GM18517 (cell line): Measurements from ENCODE around the gene PANK1.

Experiments
- ATAC-seq: cut with Tn5 transposase; IDR thresholded peaks from one replicate; pipeline ENCODE4 v1.9.1; 2021; ENCODE audit warnings: mild to moderate bottlenecking, moderate library complexity; ENCODE audit not compliant: unreplicated experiment

The PANK1 gene

GRCh38 chr10:89644967-89645741 is at the start of gene PANK1:
Gene PANK1 (minus strand): TSS chr10:89645242. CDS start chr10:89644891, 351 bp downstream.
- peak; percentile 28 for ATAC-seq

DNA sequence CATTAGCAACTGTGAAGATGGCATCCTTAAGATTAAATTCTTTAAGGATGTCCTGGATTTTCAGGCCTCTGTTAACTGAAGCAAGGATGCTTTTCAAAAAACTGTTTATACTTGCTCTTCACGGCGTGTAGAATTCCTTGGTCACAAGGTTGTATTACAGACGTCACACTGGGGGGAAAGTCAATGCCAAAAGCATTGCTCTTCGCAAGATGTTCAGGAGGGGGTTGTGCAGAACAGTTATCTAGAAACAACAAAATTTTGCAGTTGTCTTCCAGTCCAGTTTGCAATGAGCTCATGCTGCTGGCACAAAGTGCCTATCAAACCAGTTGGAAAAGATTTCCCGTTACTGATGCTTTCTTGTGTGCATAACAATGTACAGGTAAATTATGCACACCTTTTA is 48.1 kb upstream of the PANK1 start:
- ATAC-seq = no peak

DNA sequence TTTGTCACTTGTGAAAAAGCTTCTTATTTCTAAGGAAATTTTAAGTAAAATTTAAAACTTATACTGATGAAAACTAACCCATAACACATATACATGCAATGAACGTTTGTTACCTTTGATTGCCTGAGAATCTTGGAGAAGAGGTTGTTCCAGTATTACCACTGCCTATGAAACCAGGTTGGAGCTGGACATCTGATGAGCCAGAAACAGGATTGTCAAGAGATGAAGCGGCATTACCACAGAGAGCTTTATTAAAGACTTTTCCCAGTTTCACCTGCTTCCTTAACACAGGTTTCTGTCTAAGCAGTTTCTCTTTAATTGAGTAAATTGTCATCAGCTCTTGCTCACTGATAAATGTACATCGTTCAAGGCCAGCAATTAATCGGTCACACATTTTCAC is 47.4 kb upstream of the PANK1 start:
- ATAC-seq = no peak

GRCh38 chr10:89690027-89690426 is 45.0 kb upstream of the PANK1 start:
- no peak for ATAC-seq

- ATAC-seq = no peak
Observed at GRCh38 chr10:89685936-89686335, 40.9 kb upstream of the PANK1 start.

DNA sequence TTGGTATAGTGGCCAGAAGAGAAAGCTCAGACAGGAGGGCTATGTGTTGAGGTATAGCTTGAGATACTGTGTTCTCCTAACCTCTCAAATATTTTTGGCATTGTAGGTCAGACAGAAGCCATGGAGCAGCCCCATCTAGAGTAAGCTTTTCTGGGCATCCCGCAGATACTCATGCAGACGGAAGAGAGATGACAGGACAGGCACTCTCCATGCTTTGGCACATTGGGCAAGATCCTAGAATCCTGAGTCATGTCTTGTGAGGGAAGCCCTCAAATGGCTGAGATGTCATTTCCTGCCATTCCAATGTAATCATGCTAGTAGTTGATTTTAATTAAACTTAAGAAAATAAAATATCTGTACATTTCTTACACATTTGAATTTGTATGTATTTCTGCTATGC is 39.6 kb upstream of the PANK1 start:
- no peak for ATAC-seq

DNA sequence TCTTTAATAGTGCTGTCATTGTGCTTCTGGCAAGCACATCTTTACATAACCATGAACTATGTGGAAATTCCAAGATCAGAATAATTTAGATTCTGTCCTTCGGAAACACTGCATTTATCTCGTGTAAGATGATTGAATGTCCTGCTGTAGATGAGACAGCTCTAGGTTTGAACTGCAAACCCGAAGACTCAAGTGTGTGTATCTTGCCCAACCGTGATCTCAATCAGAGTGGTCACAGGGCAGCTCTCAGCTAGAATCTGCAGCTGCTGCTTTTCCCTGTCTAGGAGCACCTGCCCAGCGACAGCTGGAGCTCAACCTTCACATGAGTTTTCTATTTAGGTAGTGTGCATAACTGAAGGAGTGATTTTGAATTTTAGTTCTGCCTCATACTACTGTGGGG is 38.8 kb upstream of the PANK1 start:
- ATAC-seq = no peak

DNA sequence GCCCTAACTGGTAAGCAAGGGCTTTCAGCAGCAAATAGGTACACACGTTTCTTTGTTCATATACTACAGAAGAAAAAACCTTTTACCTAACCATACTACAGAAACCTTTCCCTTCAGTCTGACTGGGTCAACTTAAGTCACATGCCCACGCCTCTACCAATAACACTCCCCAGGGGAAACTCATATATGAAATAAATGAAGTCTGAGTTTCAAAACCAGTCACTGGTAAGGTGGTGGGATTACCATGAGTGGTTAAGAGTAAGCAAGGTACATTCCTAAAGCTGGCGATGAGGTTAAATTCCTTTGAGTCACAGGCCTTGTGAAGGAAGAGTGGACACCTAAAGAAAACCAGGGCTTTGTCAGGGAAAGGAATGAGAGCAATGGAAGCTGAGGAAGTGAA is 34.9 kb upstream of the PANK1 start:
- ATAC-seq = no peak

DNA sequence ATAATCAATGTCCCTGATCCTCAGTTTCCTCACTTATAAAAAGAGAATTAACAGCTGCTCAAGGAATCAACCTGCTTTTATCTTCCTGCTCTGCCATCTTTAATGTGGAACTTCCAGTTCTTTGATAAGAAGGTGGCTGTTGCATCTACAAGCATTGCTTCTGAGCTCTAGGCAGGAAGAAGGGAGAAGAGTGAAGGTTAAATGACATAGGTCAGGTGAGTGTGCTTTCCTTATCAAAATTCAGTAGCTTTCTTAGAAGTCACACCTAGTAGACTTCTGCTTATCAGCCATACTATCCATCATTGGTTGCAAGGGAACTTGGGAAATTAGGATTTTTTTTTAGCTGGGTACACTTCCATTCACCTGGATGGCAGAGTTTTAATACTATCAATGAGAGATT is 32.3 kb upstream of the PANK1 start:
- ATAC-seq = no peak

DNA sequence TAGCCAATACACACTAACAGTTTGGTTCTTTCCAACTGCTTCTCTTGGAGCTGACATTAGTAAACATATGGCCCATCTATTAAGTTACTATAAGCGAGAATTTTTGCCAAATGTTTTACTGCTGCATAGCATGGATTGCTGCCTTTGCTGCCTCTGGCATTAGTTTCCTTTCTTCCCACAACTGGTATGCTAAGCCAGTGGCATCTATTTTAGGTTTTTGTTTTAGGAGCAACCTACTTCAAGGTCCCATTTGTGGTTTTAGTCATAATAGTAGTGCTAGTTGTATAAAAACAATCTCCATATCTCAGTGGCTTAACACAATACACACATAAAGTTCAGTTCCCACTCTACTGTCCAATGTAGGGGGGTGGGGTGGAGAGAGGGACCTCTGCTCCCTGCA is 25.9 kb upstream of the PANK1 start:
- ATAC-seq = no peak

DNA sequence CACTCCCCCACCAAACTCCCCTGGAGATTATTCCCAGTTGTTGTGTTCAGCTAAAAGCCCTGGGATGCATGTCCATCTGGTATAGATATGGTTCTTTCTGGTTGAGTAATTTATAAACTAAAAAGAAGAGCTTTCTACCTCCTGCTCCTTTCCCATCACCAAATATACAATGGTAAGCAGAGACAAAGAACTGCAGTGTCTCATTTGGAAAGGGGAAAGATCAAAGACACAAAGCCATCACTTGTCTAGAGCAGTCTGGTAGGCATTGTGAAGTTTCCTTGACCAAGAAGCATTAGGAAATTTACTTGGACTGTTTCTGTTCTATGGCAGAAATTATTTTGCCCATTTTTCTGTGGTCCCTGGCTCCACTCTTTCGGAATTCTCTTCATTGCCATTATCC is 24.9 kb upstream of the PANK1 start:
- no peak for ATAC-seq

- ATAC-seq = no peak
Observed at GRCh38 chr10:89668386-89669071, 23.5 kb upstream of the PANK1 start.

GRCh38 chr10:89666138-89666537 is 21.1 kb upstream of the PANK1 start:
- ATAC-seq = no peak

DNA sequence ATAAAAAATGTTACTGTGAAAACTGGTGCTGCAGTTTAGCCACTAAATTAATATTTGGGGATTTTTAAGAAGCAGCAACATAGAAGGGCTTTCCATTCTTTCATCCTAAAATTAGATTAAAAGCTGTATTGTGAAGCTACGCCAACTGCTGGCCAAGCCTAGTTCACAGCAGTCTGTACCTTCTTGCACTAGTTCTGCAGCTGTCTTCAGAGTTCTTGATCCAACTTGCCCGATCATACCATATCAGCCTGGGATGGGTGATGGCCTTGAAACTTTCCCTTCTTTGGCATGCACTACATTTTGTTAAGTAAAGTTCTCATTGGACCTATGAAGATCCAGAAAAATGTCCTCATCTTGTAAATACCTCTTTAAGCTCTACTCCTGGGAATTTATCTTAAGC is 20.3 kb upstream of the PANK1 start:
- no peak for ATAC-seq

DNA sequence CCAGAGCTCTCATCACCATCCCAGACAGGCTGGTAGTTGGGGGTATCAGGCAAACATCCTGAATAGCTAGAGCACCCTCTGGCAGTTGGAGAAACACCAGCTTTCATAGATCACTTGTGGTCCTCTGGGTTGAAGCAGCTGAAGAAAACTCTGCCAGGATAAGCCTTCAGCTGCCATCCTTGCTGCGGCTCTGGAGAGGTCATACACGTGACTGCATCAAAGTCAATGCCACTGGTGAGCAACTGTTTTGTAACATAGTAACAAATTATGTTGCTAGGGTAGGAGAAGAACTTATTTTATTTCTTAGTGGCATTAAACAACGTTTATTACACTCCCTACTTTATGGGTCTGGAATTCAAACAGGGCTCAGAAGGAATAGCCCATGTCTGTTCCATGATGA is 19.2 kb upstream of the PANK1 start:
- no peak for ATAC-seq

DNA sequence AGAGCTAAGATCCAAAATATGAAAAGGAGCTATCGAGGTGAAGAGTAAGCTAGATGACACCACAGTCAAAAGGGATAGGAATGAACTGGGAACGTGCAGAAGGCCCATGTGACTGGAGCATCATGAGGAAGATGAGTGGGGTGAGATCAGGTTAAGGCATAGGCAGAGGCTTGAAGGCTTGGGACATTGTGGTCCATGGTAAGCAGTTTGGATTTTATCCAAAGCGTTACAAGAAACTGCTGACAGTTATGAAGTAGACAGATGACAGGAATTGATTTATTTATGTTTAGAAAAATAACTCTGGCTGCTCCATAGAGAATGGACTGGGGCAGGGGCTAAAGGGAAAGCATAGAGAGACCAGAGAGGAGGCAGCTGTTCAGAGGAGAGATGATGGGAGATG is 18.1 kb upstream of the PANK1 start:
- no peak for ATAC-seq

DNA sequence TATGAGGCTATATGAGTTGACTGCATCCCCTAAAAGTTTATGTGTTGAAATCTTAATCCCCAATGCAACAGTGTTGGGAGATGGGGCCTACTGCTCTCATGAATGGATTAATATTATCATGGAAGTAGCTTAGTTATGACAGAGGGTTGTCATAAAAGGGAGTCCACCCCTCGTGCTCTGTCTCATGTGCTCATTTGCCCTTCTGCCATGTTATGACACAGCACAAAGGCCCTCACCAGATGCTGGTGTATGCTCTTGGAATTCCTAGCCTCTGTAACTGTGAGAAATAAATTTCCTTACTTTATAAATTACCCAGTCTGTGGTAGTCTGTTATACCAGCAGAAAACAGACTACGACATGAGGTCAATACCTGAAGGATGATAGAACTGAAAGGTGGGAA is 17.6 kb upstream of the PANK1 start:
- ATAC-seq = no peak

- no peak for ATAC-seq
Observed at GRCh38 chr10:89659143-89660131, 14.4 kb upstream of the PANK1 start.

DNA sequence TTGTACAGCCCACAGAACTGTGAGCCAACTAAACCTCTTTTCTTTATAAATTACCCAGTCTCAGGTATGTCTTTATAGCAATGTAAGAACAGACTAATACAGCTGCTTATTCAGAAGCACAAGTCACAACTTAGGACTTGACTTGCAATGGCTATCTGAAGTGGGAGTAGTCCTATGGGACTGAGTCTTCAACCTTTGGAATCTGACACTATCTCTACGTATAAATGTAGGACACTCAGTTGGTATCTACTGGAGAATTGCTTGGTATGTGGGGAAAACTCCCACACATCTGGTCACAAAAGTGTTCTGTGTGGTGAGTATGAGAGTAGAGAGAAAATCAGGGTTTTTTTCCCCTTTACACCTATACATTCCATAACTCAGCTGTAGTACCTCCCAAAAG is 12.3 kb upstream of the PANK1 start:
- no peak for ATAC-seq

DNA sequence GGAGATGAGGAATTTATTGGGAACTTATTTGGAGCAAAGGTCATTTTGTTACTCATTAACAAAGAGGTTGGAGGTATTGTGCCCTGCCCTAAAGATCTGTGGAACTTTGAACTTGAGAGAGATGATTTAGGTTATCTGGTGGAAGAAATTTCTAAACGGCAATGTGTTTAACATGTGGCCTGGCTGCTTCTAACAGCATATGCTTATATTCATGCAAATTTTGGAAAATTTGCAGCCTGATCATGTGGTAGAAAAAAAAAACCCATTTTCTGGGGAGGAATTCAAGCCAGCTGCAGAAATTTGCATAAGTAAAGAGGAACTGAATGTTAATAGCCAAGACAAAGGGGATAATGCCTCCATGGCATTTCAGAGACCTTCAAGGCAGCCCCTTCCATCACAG is 10.7 kb upstream of the PANK1 start:
- ATAC-seq = no peak

- ATAC-seq = peak; percentile 71
Observed at GRCh38 chr10:89653410-89653869, 8.4 kb upstream of the PANK1 start.
